H54 (cell line): Measurements from ENCODE around the gene NR4A2.

Source experiments
- DNase-seq: peaks from one replicate; pipeline ENCODE4 v3.0.0; 2011; ENCODE audit warnings: low spot score, mixed read lengths; ENCODE audit not compliant: insufficient read length
- FAIRE-seq: peaks from 3 replicates; lab custom pipeline; 2011; peaks lifted over from hg19 to GRCh38; lab: Jason Lieb, UNC
- POLR2A ChIP-seq: IDR thresholded peaks from 2 replicates; pipeline ENCODE4 v1.6.1; 2011; ENCODE audit warnings: low read depth, mild to moderate bottlenecking, low read length

The NR4A2 gene

GRCh38 chr2:156332534-156333273 is at the start of gene NR4A2:
NR4A2 (minus strand) TSS chr2:156332721; CDS start chr2:156330186, 2,535 bp downstream.
- peak; percentile 38; the same call in 1 of the 2 replicates for TF ChIP-seq POLR2A
- no peak for FAIRE-seq
- DNase-seq: peak; percentile 82

DNA sequence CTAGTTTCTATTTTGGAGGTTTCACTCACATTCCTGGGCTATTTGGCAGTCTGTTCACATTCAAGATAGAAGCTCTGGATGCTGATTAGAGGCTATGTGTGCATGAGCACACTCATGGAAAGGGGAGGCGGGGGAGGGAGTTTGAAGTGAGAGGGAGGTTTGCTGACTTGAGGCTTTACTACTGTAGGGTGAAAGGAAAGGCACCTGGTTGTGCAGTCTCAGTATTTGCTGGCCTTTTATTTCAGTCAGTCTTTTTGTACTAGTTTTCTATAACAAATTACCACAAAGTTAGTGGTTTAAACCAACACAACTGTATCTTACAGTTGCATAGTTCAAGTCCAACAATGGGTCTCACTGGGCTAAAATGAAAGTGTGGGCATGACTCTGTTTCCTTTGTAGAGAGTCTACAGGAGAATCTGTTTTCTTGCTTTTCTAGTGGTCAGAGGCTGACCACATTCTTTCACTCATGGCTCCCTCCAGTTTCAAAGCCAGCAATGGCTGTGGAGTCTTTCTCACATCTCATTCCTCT is 47.7 kb upstream of the NR4A2 start:
- no peak for TF ChIP-seq POLR2A
- DNase-seq: no peak
- no peak for FAIRE-seq

GRCh38 chr2:156379714-156380113 is 47.2 kb upstream of the NR4A2 start:
- FAIRE-seq (no peak), DNase-seq (no peak)
- TF ChIP-seq POLR2A: no peak

GRCh38 chr2:156379071-156379470 is 46.5 kb upstream of the NR4A2 start:
- no peak for TF ChIP-seq POLR2A
- DNase-seq: no peak

DNA sequence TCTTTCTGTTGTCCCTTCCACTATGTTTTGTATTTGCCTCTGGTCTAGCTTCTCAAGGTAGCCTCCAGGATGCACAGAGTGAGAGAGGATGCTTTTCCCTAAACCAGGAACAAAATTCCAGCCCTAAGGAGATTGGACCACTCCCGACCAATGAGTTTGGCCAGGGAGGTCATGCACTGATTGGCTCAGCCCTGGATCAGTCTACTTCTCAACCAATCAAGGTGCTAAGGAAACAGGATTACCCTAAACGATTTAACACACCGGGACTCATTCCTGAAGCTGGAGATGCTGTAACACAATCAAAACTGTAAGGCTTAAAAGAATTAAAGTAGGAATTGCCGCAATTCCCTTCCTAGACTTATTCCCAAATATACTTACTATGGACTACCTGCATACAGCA is 34.2 kb upstream of the NR4A2 start:
- no peak for FAIRE-seq
- TF ChIP-seq POLR2A: no peak
- DNase-seq: no peak

More at GRCh38 chr2:156379071-156379470, 46.5 kb upstream of the NR4A2 start:
- no peak for FAIRE-seq

DNA sequence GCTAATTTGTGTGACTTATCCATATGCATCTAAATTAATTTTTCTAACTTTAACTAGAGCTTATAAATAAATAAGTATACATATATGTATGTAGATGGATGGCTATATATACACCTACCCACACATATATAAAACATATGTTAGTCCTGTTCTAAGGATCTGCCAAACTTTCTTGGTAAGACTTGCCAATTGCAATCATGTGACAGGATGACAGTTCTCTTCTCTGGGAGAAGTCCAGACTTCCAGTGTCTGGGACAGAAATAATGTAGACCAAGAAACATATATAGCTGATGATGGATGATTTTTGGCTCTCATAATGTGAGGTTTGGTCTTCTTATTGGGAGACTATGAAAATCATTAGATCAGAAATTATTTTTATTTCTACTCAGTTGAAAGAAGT is 30.6 kb upstream of the NR4A2 start:
- TF ChIP-seq POLR2A: no peak
- FAIRE-seq (no peak), DNase-seq (no peak)

DNA sequence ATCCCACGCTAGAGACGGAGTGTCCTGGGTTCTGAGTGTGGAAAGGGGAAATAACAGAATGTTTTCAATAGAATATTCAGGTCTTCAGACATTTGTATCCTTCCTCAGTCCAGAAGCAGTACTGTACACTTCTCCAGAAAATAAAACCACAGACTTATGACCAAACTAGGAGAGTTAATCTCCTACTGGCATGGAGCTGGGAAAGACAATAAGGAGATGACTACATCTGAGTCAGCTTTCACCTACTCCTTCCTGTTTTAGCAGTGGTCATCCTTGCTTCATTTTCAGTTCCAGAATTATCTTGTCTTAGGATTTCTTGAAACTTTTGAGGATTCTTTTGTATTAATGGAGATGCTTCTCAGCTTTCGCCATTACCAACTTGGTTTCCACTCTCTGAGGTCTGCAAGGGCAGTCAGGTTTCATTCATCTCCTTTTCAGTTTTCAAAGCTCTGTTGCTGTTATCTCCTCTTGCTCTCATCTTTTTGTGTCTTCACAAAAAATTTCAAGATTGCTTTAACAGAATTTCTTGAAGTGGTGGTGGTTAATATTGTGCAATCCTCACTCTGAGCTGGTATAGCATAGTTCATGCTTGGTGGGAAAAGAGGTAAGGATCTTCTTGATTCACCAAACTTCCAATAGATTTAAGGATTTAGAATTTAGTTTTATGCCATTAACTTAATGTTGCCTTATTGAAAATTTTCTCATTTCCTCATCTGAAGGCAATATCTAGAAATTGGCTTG is 23.7 kb upstream of the NR4A2 start:
- no peak for DNase-seq
- no peak for TF ChIP-seq POLR2A
- no peak for FAIRE-seq

DNA sequence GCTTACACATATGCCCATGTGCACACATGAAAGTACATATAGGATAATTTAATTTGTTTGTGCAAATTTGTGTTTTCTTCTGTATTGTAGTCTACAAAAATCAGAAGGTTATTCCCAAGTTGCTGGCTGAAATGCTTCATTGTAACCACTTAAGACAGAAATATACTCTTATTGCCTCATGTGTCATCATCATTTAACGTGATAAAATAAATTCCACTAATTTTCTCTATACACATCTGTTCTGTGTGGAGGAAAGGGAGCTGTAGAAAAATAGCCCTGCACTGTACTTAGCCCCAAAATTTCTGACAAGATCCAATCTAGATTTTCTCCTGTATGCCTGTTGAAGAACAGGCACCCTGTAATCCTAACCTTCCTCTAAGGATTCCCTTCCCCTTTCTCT is 20.4 kb upstream of the NR4A2 start:
- no peak for DNase-seq
- no peak for FAIRE-seq
- no peak for TF ChIP-seq POLR2A

- no peak for TF ChIP-seq POLR2A
- DNase-seq (no peak), FAIRE-seq (no peak)
Observed at GRCh38 chr2:156350374-156351142, 18.0 kb upstream of the NR4A2 start.

DNA sequence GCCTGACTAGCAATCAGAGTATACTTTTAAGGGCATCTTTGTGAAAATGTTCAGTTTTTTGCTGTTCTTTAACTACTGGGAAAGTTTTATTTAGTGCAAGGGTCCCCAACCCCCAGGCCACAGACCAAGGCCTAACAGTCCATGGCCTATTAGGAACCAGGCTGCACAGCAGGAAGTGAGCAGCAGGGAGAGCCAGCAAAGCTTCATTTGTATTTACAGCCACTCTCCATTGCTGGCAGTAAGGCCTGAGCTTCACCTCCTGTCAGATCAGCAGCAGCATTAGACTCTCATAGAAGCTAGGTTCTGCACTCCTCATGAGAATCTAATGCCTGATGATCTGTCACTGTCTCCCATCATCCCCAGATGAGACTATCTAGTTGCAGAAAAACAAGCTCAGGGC is 17.1 kb upstream of the NR4A2 start:
- DNase-seq (no peak), FAIRE-seq (no peak)
- TF ChIP-seq POLR2A: no peak

- DNase-seq: no peak
- TF ChIP-seq POLR2A: no peak
- FAIRE-seq: no peak
Observed at GRCh38 chr2:156349161-156349560, 16.6 kb upstream of the NR4A2 start.

DNA sequence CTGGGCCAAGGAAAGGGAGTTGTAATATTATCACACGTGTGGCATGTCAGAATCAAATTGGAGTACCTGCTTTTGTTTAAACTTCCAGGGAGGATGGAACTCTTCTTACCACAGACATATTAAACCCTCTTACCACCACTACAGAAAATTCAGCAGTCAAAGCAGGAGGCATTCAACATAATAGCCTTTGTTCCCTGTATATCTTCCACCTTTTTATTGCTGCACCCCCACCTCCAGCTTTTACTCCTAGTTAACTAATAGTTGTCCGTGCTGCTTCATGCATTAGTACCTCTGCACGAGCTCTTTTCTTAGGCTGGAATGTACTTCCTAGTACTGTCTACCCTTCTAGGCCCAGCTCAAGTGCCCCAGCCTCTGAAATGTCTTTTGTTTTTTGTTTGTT is 14.9 kb upstream of the NR4A2 start:
- no peak for FAIRE-seq
- TF ChIP-seq POLR2A: no peak
- no peak for DNase-seq

DNA sequence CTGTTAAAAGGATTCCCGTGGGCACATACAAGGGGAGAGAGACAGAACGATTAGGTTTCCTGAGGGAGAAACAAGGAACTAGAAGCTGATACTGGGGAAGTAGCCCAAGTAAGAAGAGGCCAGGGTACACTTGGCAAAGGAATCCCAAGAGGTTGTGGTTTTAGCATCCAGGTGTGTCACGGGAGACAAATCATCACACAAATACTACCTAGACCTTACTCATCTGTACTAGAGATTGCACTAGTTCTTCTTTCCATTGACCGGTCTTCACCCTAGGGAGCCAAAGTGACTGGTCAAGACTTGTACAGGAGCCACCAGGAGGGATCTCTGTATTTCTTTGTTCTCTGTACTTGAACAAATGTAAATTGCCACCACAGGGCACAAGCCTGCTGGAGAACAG is 14.2 kb upstream of the NR4A2 start:
- TF ChIP-seq POLR2A: no peak
- DNase-seq (no peak), FAIRE-seq (no peak)

DNA sequence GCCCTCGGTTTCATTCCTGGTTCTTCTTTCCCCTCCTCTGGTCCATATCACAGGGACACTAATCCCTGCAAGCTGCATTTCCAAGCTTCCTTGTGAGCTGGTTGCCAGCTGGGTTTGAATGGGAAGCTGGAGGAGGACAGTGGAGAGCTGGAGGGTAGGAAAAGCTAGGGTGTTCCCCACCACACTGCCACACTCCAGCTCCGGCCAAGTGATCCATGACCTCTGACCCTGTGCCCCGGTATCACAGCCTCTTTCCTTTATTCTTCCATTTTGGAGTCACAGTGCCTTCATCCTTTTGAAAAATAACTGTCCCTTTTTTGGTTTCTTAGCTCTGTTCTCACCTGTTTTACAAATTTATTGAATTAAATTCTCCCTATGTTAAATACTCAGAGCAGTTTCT is 13.1 kb upstream of the NR4A2 start:
- no peak for TF ChIP-seq POLR2A
- DNase-seq: no peak
- FAIRE-seq: no peak
